Colon (tissue), 2 donors: ENCODE measurements around the gene SRR.

Experiments
- FAIRE-seq: peaks from 2 replicates; lab custom pipeline; 2012; peaks lifted over from hg19 to GRCh38; lab: Jason Lieb, UNC
- donor health status: control.
- donor health status: control.

Gene SRR

DNA sequence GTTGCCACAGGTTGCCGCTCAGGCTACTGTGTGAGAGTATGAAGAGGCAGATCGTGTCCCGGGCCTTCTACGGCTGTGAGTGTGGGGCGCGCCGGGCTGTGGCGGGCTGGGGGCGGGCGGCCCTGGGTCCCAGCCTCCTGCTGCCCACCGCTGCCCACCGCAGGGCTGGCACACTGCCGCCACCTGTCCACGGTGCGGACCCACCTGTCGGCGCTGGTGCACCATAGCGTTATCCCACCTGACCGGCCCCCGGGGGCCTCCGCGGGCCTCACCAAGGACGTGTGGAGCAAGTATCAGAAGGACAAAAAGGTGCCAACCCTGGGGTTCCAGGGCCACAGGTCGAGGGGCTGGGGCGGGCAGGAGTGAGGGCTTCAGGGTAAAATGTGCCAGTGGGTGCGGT is 68.4 kb downstream of the SRR start:
- FAIRE-seq: no peak

DNA sequence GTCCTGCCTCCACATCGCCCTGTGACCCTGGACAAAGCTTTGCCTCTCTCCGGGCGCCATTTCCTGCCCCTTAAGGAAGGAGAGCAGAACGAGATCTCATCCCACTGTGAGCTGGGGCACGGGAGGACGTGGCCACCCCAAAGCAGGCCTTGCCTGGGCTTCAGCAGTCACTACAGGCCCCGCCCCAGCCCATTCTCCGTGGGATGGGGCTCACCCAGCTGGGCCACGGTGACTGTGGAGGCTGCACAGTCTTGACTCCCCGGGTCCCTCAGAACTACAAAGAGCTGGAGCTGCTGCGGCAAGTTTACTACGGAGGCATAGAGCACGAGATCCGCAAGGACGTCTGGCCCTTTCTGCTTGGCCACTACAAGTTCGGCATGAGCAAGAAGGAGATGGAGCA is 68.9 kb downstream of the SRR start:
- FAIRE-seq: no peak

GRCh38 chr17:2373179-2373578 is 69.4 kb downstream of the SRR start:
- no peak for FAIRE-seq
